Fibroblast of lung (primary cell): ENCODE results near the gene EBPL. TPM values are rescaled to one million over a fixed set of nuclear protein-coding genes. Genes with fewer than 3 reads are reported as not detected.

ENCODE experiments used
- DNase-seq, 2 donors: peaks; one replicate each; pipeline versions ENCODE4 v3.0.0 to v3.0.0-alpha.2; 2010; ENCODE audit warnings: low read depth in 2 of 2
- H2AFZ ChIP-seq: 2 replicates; pipeline ENCODE4 v1.5.1; 2012; ENCODE audit warnings: low read length, control low read depth, inconsistent platforms
- H3K27ac ChIP-seq: 2 replicates; pipeline ENCODE4 v1.5.1; 2011; ENCODE audit warnings: low read length, control low read depth; ENCODE audit not compliant: insufficient read depth
- H3K27me3 ChIP-seq: 2 replicates; pipeline ENCODE4 v1.5.1; 2011; ENCODE audit warnings: mild to moderate bottlenecking, low read length; ENCODE audit not compliant: control insufficient read depth, insufficient read depth
- H3K36me3 ChIP-seq: 2 replicates; pipeline ENCODE4 v1.5.1; 2011; ENCODE audit warnings: low read length; ENCODE audit not compliant: control insufficient read depth, insufficient read depth
- H3K4me1 ChIP-seq: 2 replicates; pipeline ENCODE4 v1.5.1; 2011; ENCODE audit warnings: low read length; ENCODE audit not compliant: control insufficient read depth, insufficient read depth; ENCODE audit errors: extremely low read depth
- H3K4me2 ChIP-seq: 2 replicates; pipeline ENCODE4 v1.5.1; 2011; ENCODE audit warnings: low read length, control low read depth; ENCODE audit not compliant: insufficient read depth; ENCODE audit errors: extremely low read depth
- H3K4me3 ChIP-seq, 4 experiments: fragments of 200-600 bp in 1 of 4; sonication (generic) in 1 of 4; replicated peaks in 1 of 4; 2 replicates each; pipeline ENCODE4 v1.5.1; 2011 to 2016; ENCODE audit warnings: low read length in 4 of 4, low read depth in 3 of 4, mild to moderate bottlenecking in 3 of 4, control low read depth in 2 of 4, inconsistent platforms in 1 of 4, mixed read lengths in 1 of 4; ENCODE audit not compliant: insufficient read depth in 1 of 4; ENCODE audit errors: control extremely low read depth in 1 of 4
- H3K79me2 ChIP-seq: 2 replicates; pipeline ENCODE4 v1.5.1; 2012; ENCODE audit warnings: mild to moderate bottlenecking, low read length, inconsistent platforms; ENCODE audit not compliant: control insufficient read depth, insufficient read depth
- H3K9ac ChIP-seq: 2 replicates; pipeline ENCODE4 v1.5.1; 2011; ENCODE audit warnings: mild to moderate bottlenecking, low read length, control low read depth; ENCODE audit not compliant: insufficient read depth
- H3K9me3 ChIP-seq: 2 replicates; pipeline ENCODE4 v1.5.1; 2012; ENCODE audit warnings: low read depth, low read length; ENCODE audit not compliant: control insufficient read depth, insufficient read depth
- H4K20me1 ChIP-seq: 2 replicates; pipeline ENCODE4 v1.5.1; 2011; ENCODE audit warnings: low read length; ENCODE audit not compliant: control insufficient read depth, insufficient read depth; ENCODE audit errors: extremely low read depth
- EZH2 ChIP-seq: IDR thresholded peaks from 2 replicates; pipeline ENCODE4 v1.5.1; 2012; ENCODE audit warnings: low read length, control low read depth, mild to moderate bottlenecking; ENCODE audit errors: missing control alignments
- polyA plus RNA-seq, 2 donors: library from polyadenylated mRNA; depleted of rRNA in 1 of 2; stranded (reverse) in 1 of 2; unstranded in 1 of 2; fragments of >200 nt; gene quantifications; 2 replicates each; pipeline ENCODE4 v1.2.1, GENCODE V29; 2011 to 2012; ENCODE audit warnings: missing spikeins in 1 of 2
- total RNA-seq: library from RNA; depleted of rRNA; stranded (reverse); fragments of >200 nt; gene quantifications from 2 replicates; pipeline ENCODE4 v1.2.1, GENCODE V29; 2014
- TF ChIP-seq, protein P1 (sequence below), 2 donors: IDR thresholded peaks in 1 of 2; conservative IDR thresholded peaks in 1 of 2; 1 replicate in 1 of 2; 2 replicates in 1 of 2; pipeline ENCODE4 v1.5.1; 2011 to 2012; ENCODE audit warnings: low read length in 2 of 2, control low read depth in 1 of 2, inconsistent platforms in 1 of 2, low read depth in 1 of 2, mild to moderate bottlenecking in 1 of 2

Gene EBPL
- total and polyA plus RNA-seq, 2 donors (not counting 1 experiment from before 2014, with no cell fraction given), result 69.4 to 90.3 TPM

DNA sequence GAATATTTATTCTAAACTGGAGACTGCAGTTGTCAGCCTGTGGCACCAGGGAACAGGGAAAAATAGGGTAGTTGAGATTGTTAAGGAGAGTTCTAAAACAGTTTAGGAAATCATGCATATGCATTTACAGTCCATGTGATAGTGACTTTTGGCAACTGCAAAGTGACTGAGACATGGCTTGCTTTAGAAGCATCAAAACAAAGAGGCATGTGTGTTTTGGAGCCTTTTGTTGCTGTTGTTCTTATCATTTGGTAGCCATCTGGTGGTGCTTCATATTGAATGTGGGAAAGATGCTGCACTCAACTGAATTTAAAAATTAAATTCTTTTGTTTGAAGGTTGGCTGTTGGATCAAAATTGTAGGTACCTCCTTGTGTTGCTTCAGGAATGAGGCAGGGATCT lies 10.2 kb upstream of the EBPL start:
- no peak overlapping the region for H3K27ac ChIP-seq
- no peak overlapping the region for H3K4me3 ChIP-seq
- H3K27me3 ChIP-seq, result no peaks in the 10 kb centered on the region
- no peaks in the 10 kb centered on the region for H3K79me2 ChIP-seq
- H2AFZ ChIP-seq, result no peak overlapping the region
- H3K4me1 ChIP-seq, result no peaks in the 10 kb centered on the region
- H3K9ac ChIP-seq, result no peak overlapping the region
- peaks cover 2% of the 10 kb centered on the region for H3K36me3 ChIP-seq
- no peaks in the 10 kb centered on the region for H3K9me3 ChIP-seq
- DNase-seq, result no peak
- H4K20me1 ChIP-seq, result no peaks in the 10 kb centered on the region
- no peak overlapping the region for H3K4me2 ChIP-seq
- TF ChIP-seq, protein P1, sequence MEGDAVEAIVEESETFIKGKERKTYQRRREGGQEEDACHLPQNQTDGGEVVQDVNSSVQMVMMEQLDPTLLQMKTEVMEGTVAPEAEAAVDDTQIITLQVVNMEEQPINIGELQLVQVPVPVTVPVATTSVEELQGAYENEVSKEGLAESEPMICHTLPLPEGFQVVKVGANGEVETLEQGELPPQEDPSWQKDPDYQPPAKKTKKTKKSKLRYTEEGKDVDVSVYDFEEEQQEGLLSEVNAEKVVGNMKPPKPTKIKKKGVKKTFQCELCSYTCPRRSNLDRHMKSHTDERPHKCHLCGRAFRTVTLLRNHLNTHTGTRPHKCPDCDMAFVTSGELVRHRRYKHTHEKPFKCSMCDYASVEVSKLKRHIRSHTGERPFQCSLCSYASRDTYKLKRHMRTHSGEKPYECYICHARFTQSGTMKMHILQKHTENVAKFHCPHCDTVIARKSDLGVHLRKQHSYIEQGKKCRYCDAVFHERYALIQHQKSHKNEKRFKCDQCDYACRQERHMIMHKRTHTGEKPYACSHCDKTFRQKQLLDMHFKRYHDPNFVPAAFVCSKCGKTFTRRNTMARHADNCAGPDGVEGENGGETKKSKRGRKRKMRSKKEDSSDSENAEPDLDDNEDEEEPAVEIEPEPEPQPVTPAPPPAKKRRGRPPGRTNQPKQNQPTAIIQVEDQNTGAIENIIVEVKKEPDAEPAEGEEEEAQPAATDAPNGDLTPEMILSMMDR (conservative IDR thresholded peaks at IDR 0.05 in 1 of 2, IDR thresholded peaks at IDR 0.05 in 1 of 2; ENCODE audit: low read depth in 1 of 2, low read length in 2 of 2), result no peak
- no peak for TF ChIP-seq EZH2

DNA sequence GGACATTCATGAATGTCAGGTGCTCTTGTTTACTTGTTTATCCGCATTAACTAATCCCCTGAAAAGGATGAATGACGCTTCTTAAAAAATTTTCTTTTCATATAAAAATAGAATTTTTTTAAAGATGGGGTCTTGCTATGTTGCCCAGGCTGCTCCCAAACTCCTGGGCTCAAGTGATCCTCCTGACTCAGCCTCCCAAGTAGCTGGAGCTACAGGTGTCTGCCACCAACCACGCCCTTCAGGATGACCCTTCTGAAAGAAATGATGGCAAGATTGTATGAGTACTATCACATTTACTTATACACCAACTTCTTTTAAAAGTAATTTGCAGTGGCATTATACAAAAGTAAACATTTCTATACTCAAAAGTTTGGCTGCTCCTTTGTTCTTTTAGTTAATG lies 6.2 kb upstream of the EBPL start:
- no peaks in the 10 kb centered on the region for H3K79me2 ChIP-seq
- no peak for TF ChIP-seq EZH2
- TF ChIP-seq, protein P1 (conservative IDR thresholded peaks at IDR 0.05 in 1 of 2, IDR thresholded peaks at IDR 0.05 in 1 of 2; ENCODE audit: low read depth in 1 of 2, low read length in 2 of 2), result no peak
- no peaks in the 10 kb centered on the region for H3K27me3 ChIP-seq
- no peaks in the 10 kb centered on the region for H4K20me1 ChIP-seq
- H2AFZ ChIP-seq, result no peak overlapping the region
- no peak overlapping the region for H3K9ac ChIP-seq
- H3K4me2 ChIP-seq, result no peak overlapping the region
- H3K27ac ChIP-seq, result no peak overlapping the region
- H3K36me3 ChIP-seq, result peaks cover 2% of the 10 kb centered on the region
- H3K4me3 ChIP-seq, result no peak overlapping the region
- no peaks in the 10 kb centered on the region for H3K4me1 ChIP-seq
- no peaks in the 10 kb centered on the region for H3K9me3 ChIP-seq
- no peak for DNase-seq

DNA sequence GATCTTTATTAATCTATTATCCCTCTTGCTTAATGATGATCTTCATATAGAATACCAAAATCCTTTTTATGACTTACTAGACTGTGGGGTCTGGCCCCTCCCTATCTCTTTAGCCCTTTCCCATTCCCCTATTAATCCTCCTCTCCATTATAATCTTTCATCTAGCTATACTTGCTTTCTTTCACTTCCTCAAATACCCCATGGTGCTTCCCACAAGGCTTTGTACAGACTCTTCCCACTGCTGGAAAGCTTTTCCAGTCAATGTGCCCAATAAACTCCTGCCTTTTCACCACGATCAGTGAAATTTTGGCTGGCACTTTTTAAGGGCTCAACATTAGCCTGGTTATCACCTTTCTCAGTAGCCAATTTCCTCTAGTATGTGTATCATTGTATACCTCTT lies 3.2 kb upstream of the EBPL start:
- Histone ChIP-seq H3K4me2 (no peak overlapping the region), H3K27ac (no peak overlapping the region), H3K4me1 (no peaks in the 10 kb centered on the region), H4K20me1 (no peaks in the 10 kb centered on the region), H3K79me2 (peaks cover 8% of the 10 kb centered on the region), H3K36me3 (no peaks in the 10 kb centered on the region), H3K9me3 (no peaks in the 10 kb centered on the region), H3K27me3 (no peaks in the 10 kb centered on the region), H3K9ac (no peak overlapping the region), H2AFZ (no peak overlapping the region), H3K4me3 (no peak overlapping the region)
- DNase-seq, result no peak
- no peak for TF ChIP-seq EZH2
- TF ChIP-seq, protein P1 (conservative IDR thresholded peaks at IDR 0.05 in 1 of 2, IDR thresholded peaks at IDR 0.05 in 1 of 2; ENCODE audit: low read depth in 1 of 2, low read length in 2 of 2), result no peak
